HCT116 (cell line): Measurements from ENCODE around the gene ZNF48.

Experiments
- CEBPB ChIP-seq: IDR thresholded peaks from 2 replicates; pipeline ENCODE4 v1.6.1; 2012; ENCODE audit warnings: low read depth
- EZH2 ChIP-seq: fragments of 200-600 bp; sonication (generic); IDR thresholded peaks from 2 replicates; pipeline ENCODE4 v1.6.1; 2017; ENCODE audit warnings: antibody characterized with exemption, mixed run types
- RAD21 ChIP-seq: IDR thresholded peaks from 2 replicates; pipeline ENCODE4 v1.6.1; 2012; ENCODE audit warnings: low read depth, mild to moderate bottlenecking
- YY1 ChIP-seq: IDR thresholded peaks from 2 replicates; pipeline ENCODE4 v1.6.1; 2011; ENCODE audit warnings: low read length, low read depth, moderate library complexity, mild to moderate bottlenecking; ENCODE audit not compliant: insufficient replicate concordance; ENCODE audit errors: extremely low read depth

DNA sequence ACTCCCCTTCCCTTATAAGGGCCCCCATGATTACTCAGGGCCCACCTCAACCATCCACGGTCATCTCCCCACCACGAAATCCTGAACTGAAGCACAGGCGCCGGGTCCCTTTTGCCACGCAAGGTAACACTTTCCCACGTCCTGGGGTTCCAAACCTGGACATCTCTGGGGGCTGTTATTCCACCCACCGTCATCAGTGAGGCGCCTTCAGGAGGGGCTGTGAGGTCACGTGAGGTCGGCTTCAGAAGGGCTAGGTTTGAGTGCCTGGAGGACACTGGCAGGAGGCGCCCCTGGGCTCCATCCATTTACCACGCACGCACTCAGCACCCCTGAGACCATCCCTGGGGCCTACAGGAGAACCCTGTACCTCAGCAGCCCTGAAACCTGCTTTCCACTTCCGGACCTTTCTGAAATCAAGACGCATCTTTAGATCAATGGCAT lies 44.2 kb upstream of the ZNF48 start:
- TF ChIP-seq EZH2, result no peak
- TF ChIP-seq YY1, result no peak
- TF ChIP-seq CEBPB, result no peak
- TF ChIP-seq RAD21, result no peak
